Inflammatory macrophage treated with lipopolysaccharide for 1 hour (primary cell): ENCODE data around the gene TBCD.
"Not testable (repeated sequence)": the region's sequence is repeated elsewhere in the genome, so short reads cannot be mapped to it uniquely, and the experiment has no call there.

ENCODE experiments used
- DNase-seq, 2 donors: peaks; one replicate each; pipeline ENCODE4 v3.0.0-alpha.2; 2020 to 2022

Gene TBCD

GRCh38 chr17:82978765-82979349 is 227.0 kb downstream of the TBCD start:
- peak; percentile 82 to 86 for DNase-seq

GRCh38 chr17:82979718-82980117 is 227.9 kb downstream of the TBCD start:
- DNase-seq, result no peak

GRCh38 chr17:82980632-82981031 is 228.8 kb downstream of the TBCD start:
- no peak for DNase-seq

GRCh38 chr17:82981141-82981730 is 229.4 kb downstream of the TBCD start:
- DNase-seq, result no peak

- no peak for DNase-seq
These were observed 231.8 kb downstream of the TBCD start for GRCh38 chr17:82983510-82984248.

- not testable (repeated sequence) for DNase-seq
These were observed 232.4 kb downstream of the TBCD start for GRCh38 chr17:82984249-82984617.

GRCh38 chr17:82984751-82985427 is 233.0 kb downstream of the TBCD start:
- DNase-seq, result no peak

- DNase-seq, result no peak
These were observed 233.6 kb downstream of the TBCD start for GRCh38 chr17:82985428-82985805.

- DNase-seq, result no peak
These were observed 234.1 kb downstream of the TBCD start for GRCh38 chr17:82985973-82986372.

- DNase-seq, result peak; percentile 10 to 43
These were observed 237.2 kb downstream of the TBCD start for GRCh38 chr17:82989051-82989450.

GRCh38 chr17:82989881-82990280 is 238.0 kb downstream of the TBCD start:
- no peak for DNase-seq

GRCh38 chr17:82993005-82993404 is 241.1 kb downstream of the TBCD start:
- DNase-seq, result no peak
